NCI-H1105 (cell line): ENCODE results near the gene HOOK1.
"Not testable (repeated sequence)": the region's sequence is repeated elsewhere in the genome, so short reads cannot be mapped to it uniquely, and the experiment has no call there.

Experiments
- DNase-seq: peaks from one replicate; lab custom pipeline; 2025; lab: John Stamatoyannopoulos, UW

The HOOK1 gene

DNA sequence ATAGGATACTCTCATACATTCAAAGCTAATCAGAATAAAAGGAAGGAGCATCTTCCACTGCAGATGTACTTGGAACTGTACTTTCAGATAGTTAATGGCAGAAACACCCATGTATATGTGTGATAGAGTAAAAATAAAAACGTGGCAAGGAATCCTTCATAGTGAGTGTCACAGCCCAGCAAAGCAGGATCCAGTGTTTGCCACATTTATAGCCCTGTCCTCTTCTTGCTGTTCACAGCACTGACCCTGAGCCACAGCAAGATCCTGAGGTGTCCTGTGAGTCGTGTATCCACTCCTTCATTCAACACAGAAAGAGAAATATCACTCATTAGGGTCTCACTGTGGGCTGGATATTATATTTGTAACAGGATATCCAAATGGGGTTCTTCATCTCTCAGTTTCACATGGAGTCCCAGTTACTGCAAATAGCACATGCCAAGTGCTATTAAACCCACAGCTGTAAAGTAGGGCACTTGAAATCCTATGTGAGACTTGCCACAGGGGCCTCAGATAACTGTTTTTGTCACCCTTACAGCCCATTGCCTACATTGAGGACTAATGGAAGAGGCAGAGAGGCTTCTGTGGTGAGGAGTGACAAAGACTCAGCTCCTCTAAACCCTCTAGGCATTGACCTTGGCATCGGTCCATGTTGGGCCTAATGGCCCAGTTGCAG is 70.5 kb downstream of the HOOK1 start:
- no peak for DNase-seq

DNA sequence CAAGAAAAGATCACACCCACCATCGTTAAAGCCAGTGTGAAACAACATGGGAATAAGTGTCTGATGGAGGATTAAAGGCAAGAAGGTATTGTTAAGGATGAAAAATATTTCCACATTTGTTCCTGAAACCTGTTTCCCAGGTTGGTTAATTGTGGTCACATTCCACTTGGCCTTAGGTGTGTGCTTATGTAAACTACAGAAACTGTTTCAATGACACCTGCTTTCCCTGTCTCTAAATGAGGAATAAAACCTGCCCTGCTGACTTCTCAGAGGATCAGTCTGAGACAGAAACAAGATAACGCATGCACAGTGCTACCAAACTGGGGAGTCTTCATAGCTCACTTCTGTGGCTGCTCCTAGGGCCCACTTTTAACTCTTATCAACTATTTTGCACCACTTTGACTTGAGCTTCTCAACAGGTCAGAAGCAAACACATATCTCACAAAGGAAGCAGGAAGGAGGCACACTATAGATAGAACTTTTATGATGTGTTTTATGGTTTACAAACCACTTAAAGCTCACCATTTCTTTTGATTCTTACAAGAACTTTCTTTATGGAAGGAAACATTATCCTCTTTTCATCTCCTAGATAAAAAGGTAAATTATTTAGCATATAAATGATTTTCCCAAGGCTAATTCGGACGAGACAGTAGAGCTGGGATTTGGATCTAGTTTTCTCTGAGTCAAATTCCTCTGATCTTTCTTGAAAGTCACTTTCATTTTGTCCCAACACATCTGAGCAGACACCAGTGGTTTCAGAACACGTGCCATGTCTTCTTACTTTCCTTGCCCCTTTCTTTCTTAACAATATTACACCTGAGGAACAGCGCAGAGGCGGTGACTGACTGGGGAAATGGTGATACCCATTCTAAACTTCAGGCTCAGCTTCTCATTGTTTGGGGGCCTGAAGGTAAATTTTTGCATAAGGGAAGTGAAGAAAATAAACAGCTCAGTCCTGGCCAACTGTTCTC is 78.4 kb downstream of the HOOK1 start:
- DNase-seq = no peak

DNA sequence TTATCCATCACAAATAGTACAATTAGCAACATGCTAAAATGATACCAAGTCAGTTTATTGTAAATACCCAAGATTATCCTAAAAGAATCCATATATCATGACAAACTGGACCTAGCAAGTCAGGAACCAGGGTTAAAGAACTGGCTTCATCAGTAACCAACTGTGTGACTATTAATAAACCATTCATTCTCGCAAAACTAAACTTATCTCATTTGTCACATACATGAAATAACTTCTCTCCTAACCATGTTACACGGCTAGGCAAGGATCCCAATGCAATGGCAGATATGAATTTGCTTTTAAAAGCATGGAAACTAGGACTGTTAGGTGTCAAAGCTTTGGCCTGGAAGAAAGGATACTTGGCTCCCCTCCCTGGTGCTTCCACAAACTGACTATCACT is 82.4 kb downstream of the HOOK1 start:
- no peak for DNase-seq

DNA sequence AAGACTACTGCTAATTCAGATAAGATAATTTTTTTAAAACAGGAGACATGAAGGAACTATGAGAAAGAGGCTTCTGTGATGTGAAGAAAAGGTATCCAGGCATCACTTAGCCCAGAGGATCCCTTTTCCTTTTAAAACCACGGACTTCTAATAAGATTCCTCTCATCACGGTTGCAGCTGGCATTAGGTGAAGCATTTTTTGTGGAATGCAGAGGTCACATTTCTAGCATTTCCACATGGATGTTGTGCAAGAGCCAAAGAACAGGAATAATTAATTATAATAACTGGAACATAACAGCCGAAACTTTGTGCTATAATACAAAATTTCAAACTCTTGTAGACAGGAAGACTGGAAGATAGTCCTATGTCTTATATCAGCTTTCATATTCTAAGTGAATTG is 84.2 kb downstream of the HOOK1 start:
- no peak for DNase-seq

DNA sequence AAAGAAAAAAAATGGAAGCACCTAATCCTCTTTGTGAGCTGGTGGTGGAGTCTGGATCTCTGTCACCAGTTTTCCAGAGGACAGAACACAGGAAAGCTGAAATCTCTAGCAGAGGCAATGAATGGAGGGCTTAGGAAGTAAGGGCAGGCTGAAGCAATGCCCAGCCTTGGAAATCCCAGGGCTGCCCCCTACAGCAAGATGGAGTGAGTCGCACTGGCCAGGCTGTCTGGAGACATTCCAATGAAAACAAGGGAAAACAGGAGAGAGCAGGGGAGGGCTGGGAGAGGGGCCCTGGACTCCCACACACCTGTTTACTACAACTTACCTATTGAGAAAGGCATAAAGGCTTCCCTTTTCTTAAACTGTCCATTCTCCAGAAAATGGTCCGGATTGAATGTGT is 85.9 kb downstream of the HOOK1 start:
- DNase-seq = no peak

DNA sequence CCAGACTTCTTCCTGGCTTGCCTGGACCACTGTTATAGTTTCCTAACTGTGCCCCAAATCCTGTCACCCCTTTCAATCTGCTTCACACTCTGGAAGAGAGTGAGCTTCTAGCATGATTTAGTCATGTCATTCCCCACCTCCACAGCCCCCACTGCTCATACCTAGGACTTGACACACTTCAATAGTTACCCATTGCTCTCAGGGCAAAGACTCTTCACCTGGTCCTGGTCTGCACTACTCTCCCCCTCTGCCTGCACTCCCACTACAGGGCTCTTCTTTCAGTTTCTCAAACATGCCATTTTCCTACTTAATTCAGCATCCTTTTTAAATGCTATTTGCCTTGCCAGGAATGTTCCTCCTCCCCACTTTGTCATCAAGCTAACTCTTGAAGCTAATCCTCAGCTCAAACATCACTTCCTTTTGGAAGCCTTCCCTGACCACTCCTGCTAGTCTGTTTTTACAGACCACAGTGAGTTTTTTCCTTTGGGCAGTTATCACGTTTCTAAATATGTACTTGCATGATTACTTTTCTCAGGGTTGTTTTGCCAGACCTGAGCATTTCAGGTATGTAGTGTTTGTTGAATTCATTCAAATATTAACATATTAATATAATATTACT is 87.1 kb downstream of the HOOK1 start:
- DNase-seq = no peak

DNA sequence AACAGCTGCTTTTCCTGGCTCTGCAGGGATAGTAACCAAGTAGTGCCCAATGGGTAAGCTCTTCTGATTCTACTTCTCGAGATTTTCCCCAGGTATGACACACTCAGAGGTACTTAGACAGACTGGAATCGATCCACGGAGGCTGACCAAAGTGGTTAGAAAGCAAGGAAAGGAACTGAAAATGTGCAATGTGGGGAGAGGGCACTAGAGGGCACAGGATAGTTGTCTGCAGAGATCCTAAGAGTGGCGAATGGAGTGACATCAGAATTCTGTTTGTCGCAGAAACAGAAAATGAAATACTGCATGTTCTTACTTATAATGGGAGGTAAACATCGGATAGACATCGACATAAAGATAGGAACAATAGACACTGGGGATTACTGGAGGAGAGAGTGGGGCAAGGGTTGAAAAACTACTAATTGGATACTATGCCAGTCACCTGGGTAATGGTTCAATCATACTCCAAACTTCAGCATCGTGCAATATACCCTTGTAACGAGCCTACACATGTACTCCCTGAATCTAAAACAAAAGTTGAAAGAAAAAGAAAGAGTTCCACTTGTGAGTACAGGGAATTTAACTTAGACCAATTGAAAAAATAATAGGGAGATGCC is 88.5 kb downstream of the HOOK1 start:
- DNase-seq = no peak

DNA sequence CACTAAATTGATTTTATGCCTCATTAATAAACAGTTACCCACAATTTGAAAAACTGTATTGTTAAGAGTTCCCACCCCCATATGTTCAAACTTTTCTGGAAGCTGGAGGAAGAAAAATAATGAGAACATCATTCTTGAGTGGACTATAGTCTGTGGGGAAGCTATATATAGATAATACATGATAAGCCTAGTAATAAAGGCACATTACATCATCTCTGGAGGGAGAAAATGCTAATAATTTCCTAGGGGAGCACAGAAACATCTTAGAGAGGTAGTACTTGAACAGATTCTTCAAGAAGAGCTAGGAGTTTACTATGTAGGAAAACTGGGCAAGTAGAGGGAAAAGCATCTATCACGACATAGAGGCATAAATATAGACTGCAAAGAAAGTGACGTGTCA is 92.2 kb downstream of the HOOK1 start:
- DNase-seq = no peak

DNA sequence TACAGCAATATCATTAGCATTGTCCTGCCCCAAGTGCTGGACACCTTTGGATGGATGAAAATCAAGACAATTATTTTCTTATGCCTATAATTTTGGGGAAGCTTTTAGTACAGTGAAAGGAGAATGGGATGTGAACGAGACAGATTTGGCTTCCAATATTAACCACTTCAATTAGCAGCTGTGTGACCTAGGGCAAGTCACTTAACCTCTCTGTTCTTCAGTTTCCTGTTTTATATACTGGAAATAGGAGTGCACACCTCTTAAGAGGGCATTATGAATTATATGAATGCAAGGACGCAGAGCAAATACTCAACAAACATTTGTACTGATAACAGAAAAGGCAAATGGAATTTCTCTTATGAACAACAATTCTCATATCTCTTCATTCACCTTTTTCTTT is 93.3 kb downstream of the HOOK1 start:
- no peak for DNase-seq

DNA sequence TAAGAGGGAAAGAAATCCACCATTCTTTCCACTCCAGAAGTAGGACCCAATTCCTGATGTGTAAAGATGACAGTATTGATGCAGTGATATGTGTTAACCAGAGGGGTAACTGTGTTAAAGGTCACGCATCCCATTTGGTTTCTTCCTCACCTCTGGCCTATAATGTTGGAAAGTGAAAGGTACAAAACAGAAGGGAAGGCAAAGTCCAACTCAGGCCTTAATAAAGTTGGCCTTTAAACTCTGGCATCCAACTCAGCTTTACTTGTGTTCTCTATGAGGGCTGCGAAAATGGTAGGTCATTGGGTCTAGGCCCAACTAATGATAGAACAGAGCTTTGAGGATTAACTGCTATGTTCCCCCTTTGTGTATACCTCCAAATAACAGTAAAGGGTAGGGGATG is 93.9 kb downstream of the HOOK1 start:
- no peak for DNase-seq

DNA sequence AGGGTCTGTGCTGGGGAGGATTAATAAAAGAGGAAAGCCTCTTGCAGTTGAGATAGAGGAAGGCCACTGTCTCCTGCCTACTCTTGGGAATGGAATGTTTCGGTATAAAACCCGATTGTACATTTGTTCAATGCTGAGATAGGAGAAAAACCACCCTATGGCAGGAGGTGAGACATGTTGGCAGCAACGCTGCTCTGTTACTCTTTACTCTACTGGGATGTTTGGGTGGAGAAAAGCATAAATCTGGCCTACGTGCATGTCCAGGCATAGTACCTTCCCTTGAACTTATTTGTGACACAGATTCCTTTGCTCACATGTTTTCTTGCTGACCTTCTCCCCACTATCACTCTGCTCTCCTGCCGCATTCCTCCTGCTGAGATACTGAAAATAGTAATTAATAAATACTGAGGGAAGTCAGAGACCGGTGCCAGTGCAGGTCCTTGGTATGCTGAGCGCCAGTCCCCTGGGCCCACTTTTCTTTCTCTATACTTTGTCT is 100.1 kb downstream of the HOOK1 start:
- not testable (repeated sequence) for DNase-seq

DNA sequence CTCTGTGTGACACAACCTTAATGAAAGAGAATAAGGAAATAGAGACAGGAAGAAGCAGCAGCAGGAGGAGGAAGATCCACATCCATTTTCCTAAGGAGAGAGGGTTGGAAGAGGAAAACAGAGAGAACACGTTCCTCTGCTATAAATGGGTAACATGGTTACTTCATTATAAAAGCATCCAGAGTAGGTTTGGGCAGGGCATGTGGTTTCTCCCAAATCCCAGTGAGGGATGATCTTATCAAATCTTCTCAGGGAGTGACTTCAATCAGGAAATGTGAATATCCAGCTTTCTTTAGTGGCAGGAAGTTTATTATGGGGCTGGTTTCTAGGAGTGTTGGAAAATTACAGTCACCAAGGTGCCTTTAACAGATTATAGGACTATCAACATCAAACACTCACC is 100.8 kb downstream of the HOOK1 start:
- DNase-seq = no peak

DNA sequence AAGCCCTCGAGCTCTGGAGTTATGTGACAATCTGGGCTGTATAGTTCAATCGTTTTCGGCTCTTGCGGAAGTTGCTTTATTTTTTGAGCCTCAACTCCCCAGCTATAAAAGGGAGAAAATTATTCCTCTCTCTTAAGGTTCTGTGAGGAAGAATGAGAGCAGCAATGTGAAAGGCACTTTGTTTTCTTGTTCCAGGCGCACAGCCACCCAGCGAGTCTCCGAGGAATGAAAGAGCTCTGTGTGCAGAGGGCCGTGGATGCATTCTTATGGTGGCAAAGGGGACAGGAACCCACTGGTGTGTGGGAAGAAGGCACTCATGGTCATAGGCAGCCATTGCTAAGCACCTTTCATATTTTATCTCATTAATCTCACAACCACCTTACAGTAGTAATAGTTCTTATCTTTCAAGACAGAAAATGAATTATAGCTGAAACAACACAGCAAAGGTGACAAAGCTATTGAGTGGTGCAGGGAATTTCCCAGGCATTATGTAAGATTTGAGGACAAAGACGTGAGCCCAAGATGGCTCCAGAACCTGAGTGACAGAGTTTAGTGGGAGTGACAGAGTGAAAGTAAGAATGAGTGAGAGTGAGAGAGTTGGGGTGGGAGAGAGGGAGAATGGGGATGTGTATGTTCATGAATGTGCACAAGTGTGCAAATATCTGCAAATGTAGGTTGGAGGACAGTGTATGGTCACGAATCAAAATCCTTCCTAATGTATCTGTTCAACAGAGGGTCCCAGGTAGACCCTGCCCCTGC is 102.5 kb downstream of the HOOK1 start:
- no peak for DNase-seq

DNA sequence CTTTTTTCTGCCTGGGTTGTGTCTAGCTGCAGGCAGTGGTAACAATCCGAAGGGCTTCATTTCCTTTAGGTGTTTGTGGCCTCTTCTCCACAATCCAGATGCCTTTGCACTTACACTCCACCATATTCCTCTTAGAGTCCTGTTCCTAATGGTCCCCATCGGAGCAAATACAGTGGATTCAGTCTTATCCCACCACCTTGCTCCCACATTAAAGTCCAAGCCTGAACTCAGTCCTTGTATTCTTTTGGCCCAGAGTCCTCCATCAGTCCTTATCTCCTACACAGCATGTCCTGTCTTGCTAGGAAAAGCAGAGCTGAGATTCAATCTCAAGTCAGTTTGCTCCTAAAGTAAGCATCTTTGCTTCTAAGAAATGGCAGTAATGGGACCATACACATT is 103.0 kb downstream of the HOOK1 start:
- DNase-seq = no peak

DNA sequence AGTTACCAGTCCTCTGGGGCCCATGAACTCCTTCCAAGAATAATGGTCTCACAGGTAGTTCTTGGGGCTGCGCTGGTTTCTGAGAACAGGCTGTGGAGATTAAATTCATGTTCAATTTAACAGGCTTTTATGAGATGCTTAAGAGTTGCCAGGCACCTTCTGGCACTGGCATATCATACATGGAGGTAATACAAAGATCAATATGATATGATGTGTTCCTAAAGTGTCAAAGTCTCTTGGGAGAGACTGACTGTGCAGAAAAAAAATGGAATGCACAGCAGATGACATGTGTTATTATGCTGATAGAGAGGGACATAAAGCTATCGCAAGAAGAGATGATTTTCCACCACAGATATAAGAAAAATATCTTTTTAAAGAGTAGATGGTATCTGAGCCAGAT is 105.0 kb downstream of the HOOK1 start:
- no peak for DNase-seq

DNA sequence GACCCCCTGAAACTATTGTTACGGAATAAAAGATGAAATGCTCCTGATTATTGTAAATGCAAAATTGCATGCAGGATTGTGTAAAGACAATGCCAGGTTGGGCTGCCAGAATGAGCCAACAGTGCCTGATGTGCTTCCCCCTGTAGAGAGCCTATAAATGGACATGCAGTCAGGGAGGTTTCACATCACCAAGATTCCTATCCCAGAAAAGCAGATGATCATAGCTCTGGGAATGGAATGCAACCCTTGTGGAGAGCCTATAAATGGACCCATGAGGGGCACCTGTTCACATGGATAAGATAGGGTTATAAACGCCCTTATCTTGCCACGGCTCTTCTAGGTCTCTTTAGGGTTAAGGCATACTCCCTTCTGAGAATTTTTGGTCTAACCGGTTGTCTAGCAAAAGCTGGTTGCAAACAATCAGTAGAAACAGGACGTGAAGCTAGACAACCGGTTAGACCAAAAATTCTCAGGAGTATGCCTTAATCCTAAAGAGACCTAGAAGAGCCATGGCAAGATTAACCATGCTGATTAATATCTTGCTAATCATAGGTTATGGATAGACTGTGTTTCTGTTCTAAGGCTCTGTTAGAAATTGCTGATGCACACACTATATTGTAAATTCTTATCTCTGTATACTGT is 106.6 kb downstream of the HOOK1 start:
- not testable (repeated sequence) for DNase-seq

DNA sequence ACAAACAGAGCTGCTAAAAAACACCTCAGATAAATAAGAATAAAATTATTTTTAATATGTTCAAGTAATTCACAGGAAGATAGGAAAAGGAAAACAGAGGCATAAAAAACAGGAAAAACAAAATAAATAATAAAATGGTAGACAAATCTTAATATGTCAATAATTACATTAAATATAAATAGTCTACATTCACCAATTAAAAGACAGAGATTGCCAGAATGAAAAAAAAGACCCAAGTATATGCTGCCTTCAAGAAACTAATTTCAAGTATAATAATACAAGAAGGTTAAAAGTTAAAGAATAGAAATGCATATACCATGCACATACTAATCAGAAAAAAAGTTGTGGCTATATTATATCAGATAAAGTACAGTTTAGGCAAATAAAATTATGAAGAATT is 109.9 kb downstream of the HOOK1 start:
- DNase-seq = no peak
